A549 (cell line): ENCODE measurements around the gene RAP1GDS1. TPM values are rescaled to one million over a fixed set of nuclear protein-coding genes. Genes with fewer than 3 reads are reported as not detected.
A peak's percentile ranks its signal among the peaks of the same experiment; 100 is the strongest.

Source experiments
- ATAC-seq, 2 experiments: fragments of 200-7000 bp in 1 of 2; fragments of >200 bp in 1 of 2; cut with Nextera tagmentation in 1 of 2; cut with Tn5 transposase in 1 of 2; 3 replicates each; pipeline versions ENCODE4 v1.8.0 to v1.9.1; 2018 to 2020; ENCODE audit warnings: mild to moderate bottlenecking in 1 of 2, moderate library complexity in 1 of 2
- CTCF ChIA-PET: fragments of 300-600 bp; sonication (Branson Sonifier 250); formaldehyde crosslinking; extraction: SDS; loops from one replicate; lab custom pipeline; 2021; ENCODE audit warnings: antibody characterized with exemption, inconsistent platforms; lab: Yijun Ruan, JAX
- POLR2A ChIA-PET: fragments of 350-600 bp; formaldehyde crosslinking; extraction: SDS; loops from one replicate; lab custom pipeline; 2021; ENCODE audit warnings: antibody characterized with exemption, inconsistent platforms; lab: Yijun Ruan, JAX
- DNase-seq, 2 experiments: peaks; one replicate each; pipeline versions ENCODE4 v3.0.0 to v3.0.0-alpha.2; 2011 to 2016; ENCODE audit warnings: low read depth in 1 of 2, low spot score in 1 of 2
- FAIRE-seq: peaks from 2 replicates; lab custom pipeline; 2011; peaks lifted over from hg19 to GRCh38; lab: Jason Lieb, UNC
- H3K27ac ChIP-seq, 2 experiments: fragments of >200 bp; sonication (Bioruptor Twin); formaldehyde crosslinking; 3 replicates each; pipeline ENCODE4 v1.5.1; 2016 to 2017
- H3K4me1 ChIP-seq: fragments of >200 bp; sonication (Bioruptor Twin); formaldehyde crosslinking; 3 replicates; pipeline ENCODE4 v1.6.1; 2016
- H3K4me2 ChIP-seq: fragments of >200 bp; sonication (Bioruptor Twin); formaldehyde crosslinking; 3 replicates; pipeline ENCODE4 v1.6.1; 2016
- H3K4me3 ChIP-seq: fragments of >200 bp; sonication (Bioruptor Twin); formaldehyde crosslinking; 3 replicates; pipeline ENCODE4 v1.5.1; 2016
- H3K9me3 ChIP-seq: fragments of >200 bp; sonication (Bioruptor Twin); formaldehyde crosslinking; 3 replicates; pipeline ENCODE4 v1.6.1; 2016
- BCL3 ChIP-seq: fragments of >200 bp; sonication (Bioruptor Twin); formaldehyde crosslinking; IDR thresholded peaks from 3 replicates; pipeline ENCODE4 v1.6.1; 2016
- BHLHE40 ChIP-seq: IDR thresholded peaks from 2 replicates; pipeline ENCODE4 v1.6.1; 2012; ENCODE audit warnings: low read depth, low read length, inconsistent platforms
- CBX2 ChIP-seq: fragments of 200-600 bp; sonication (generic); IDR thresholded peaks from 2 replicates; pipeline ENCODE4 v1.6.1; 2016; ENCODE audit warnings: low read depth, mild to moderate bottlenecking, borderline replicate concordance
- CBX8 ChIP-seq: fragments of 200-600 bp; sonication (generic); IDR thresholded peaks from 2 replicates; pipeline ENCODE4 v1.6.1; 2016
- CEBPB ChIP-seq, 2 experiments: fragments of >200 bp in 1 of 2; sonication (Bioruptor Twin) in 1 of 2; formaldehyde crosslinking in 1 of 2; IDR thresholded peaks; 2 replicates each; pipeline ENCODE4 v1.6.1; 2012 to 2016
- CHD4 ChIP-seq: fragments of 200-600 bp; sonication (generic); IDR thresholded peaks from 2 replicates; pipeline ENCODE4 v1.6.1; 2016; ENCODE audit warnings: antibody characterized with exemption, mild to moderate bottlenecking, borderline replicate concordance
- CTCF ChIP-seq: fragments of >200 bp; sonication (Bioruptor Twin); formaldehyde crosslinking; IDR thresholded peaks from 3 replicates; pipeline ENCODE4 v1.5.1; 2016
- EHF ChIP-seq: fragments of 250-450 bp; sonication (Bioruptor Pico); IDR thresholded peaks from 2 replicates; pipeline ENCODE4 v1.5.0; 2020; ENCODE audit warnings: mild to moderate bottlenecking
- EHMT2 ChIP-seq: fragments of 200-600 bp; sonication (generic); IDR thresholded peaks from 2 replicates; pipeline ENCODE4 v1.6.1; 2016; ENCODE audit warnings: antibody characterized with exemption, low read depth, mild to moderate bottlenecking, moderate library complexity
- ESRRA ChIP-seq: fragments of 150-350 bp; IDR thresholded peaks from 2 replicates; pipeline ENCODE4 v1.6.1; 2014; ENCODE audit warnings: mild to moderate bottlenecking, low read length, borderline replicate concordance
- FOSB ChIP-seq: fragments of 250-450 bp; sonication (Bioruptor Pico); IDR thresholded peaks from 2 replicates; pipeline ENCODE4 v1.5.0; 2020; ENCODE audit warnings: mild to moderate bottlenecking, moderate library complexity
- FOSL2 ChIP-seq, 2 experiments: fragments of 450-650 bp in 1 of 2; fragments of >200 bp in 1 of 2; sonication (Bioruptor Twin) in 1 of 2; formaldehyde crosslinking; IDR thresholded peaks; 2 replicates each; pipeline versions ENCODE4 v1.5.0 to v1.6.1; 2016 to 2020; ENCODE audit warnings: mild to moderate bottlenecking in 1 of 2, moderate library complexity in 1 of 2
- GATA3 ChIP-seq: IDR thresholded peaks from 2 replicates; pipeline ENCODE4 v1.6.1; 2012; ENCODE audit warnings: borderline replicate concordance
- HDAC2 ChIP-seq: fragments of 200-600 bp; sonication (generic); IDR thresholded peaks from 2 replicates; pipeline ENCODE4 v1.6.1; 2016
- HEYL ChIP-seq: fragments of 250-450 bp; sonication (Bioruptor Pico); IDR thresholded peaks from 2 replicates; pipeline ENCODE4 v1.8.0; 2021; ENCODE audit warnings: mild to moderate bottlenecking, moderate library complexity
- HOXA7 ChIP-seq: fragments of 250-450 bp; sonication (Bioruptor Pico); IDR thresholded peaks from 2 replicates; pipeline ENCODE4 v1.5.0; 2020; ENCODE audit warnings: mild to moderate bottlenecking, moderate library complexity
- HOXB13 ChIP-seq: fragments of 250-450 bp; sonication (Bioruptor Pico); IDR thresholded peaks from 2 replicates; pipeline ENCODE4 v1.5.0; 2020; ENCODE audit warnings: low read depth, mild to moderate bottlenecking, moderate library complexity
- JUN ChIP-seq, 2 experiments: fragments of >200 bp; sonication (Bioruptor Twin); formaldehyde crosslinking; IDR thresholded peaks; 2 replicates in 1 of 2; 3 replicates in 1 of 2; pipeline ENCODE4 v1.6.1; 2016 to 2017
- JUNB ChIP-seq: fragments of >200 bp; sonication (Bioruptor Twin); formaldehyde crosslinking; IDR thresholded peaks from 2 replicates; pipeline ENCODE4 v1.6.1; 2016
- KDM1A ChIP-seq: fragments of 200-600 bp; sonication (generic); IDR thresholded peaks from 2 replicates; pipeline ENCODE4 v1.6.1; 2016; ENCODE audit warnings: low read depth, mild to moderate bottlenecking
- KDM5A ChIP-seq: fragments of 200-600 bp; sonication (generic); IDR thresholded peaks from 2 replicates; pipeline ENCODE4 v1.6.1; 2016; ENCODE audit warnings: antibody characterized with exemption, mild to moderate bottlenecking
- MAFK ChIP-seq: fragments of 450-650 bp; IDR thresholded peaks from 2 replicates; pipeline ENCODE4 v1.6.1; 2014; ENCODE audit not compliant: partially characterized antibody
- MYC ChIP-seq: IDR thresholded peaks from 2 replicates; pipeline ENCODE4 v1.6.1; 2012; ENCODE audit warnings: mild to moderate bottlenecking, inconsistent platforms, low read length, improper control_type of control experiment, borderline replicate concordance
- NR3C1 ChIP-seq: fragments of >200 bp; sonication (Bioruptor Twin); formaldehyde crosslinking; IDR thresholded peaks from 3 replicates; pipeline ENCODE4 v1.6.1; 2017
- POLR2AphosphoS2 ChIP-seq: conservative IDR thresholded peaks from 2 replicates; pipeline ENCODE4 v1.6.1; 2012; ENCODE audit warnings: low read length, improper control_type of control experiment, inconsistent platforms
- RAD21 ChIP-seq, 2 experiments: fragments of >200 bp in 1 of 2; sonication (Bioruptor Twin) in 1 of 2; formaldehyde crosslinking in 1 of 2; IDR thresholded peaks in 1 of 2; conservative IDR thresholded peaks in 1 of 2; 2 replicates in 1 of 2; 3 replicates in 1 of 2; pipeline ENCODE4 v1.6.1; 2012 to 2018; ENCODE audit warnings: inconsistent platforms in 1 of 2
- RCOR1 ChIP-seq: fragments of 150-350 bp; IDR thresholded peaks from 2 replicates; pipeline ENCODE4 v1.6.1; 2014; ENCODE audit warnings: antibody characterized with exemption, low read length, low read depth
- SREBF2 ChIP-seq: fragments of 450-650 bp; IDR thresholded peaks from 2 replicates; pipeline ENCODE4 v1.6.1; 2014; ENCODE audit warnings: mild to moderate bottlenecking, moderate library complexity
- TP53 ChIP-seq: fragments of 250-450 bp; sonication (Bioruptor Pico); IDR thresholded peaks from 2 replicates; pipeline ENCODE4 v1.5.0; 2021; ENCODE audit warnings: mild to moderate bottlenecking, moderate library complexity
- ZNF302 ChIP-seq: fragments of 250-450 bp; sonication (Bioruptor Pico); IDR thresholded peaks from 2 replicates; pipeline ENCODE4 v1.9.0; 2021; ENCODE audit warnings: inconsistent platforms, mild to moderate bottlenecking, moderate library complexity
- ZSCAN20 ChIP-seq: fragments of 250-450 bp; sonication (Bioruptor Pico); IDR thresholded peaks from 2 replicates; pipeline ENCODE4 v1.8.0; 2022; ENCODE audit warnings: mild to moderate bottlenecking, moderate library complexity
- WGBS: methylation state at CpG from one replicate; pipeline ENCODE4 v1.1.6; 2017; ENCODE audit errors: missing lambda C conversion rate; 5-methylcytosine and 5-hydroxymethylcytosine counted together
- polyA plus RNA-seq, 4 experiments: library from polyadenylated mRNA; depleted of rRNA in 3 of 4; stranded (reverse); fragments of >200 nt; fragmentation: RNase III in 1 of 4; extraction: RNeasy Plus Mini Kit Qiagen cat#74134 plus additional on column Dnase treatment in 1 of 4; gene quantifications; 2 replicates in 3 of 4; 3 replicates in 1 of 4; pipeline ENCODE4 v1.2.3, GENCODE V29; 2011 to 2017
- TF ChIP-seq, protein P1 (sequence below): IDR thresholded peaks from 2 replicates; pipeline ENCODE4 v1.6.1; 2012

Gene RAP1GDS1
- polyA plus RNA-seq, 2 of the 4 experiments (the other 2 are of a cell fraction) = 29.3 to 31.6 TPM

- H3K4me3 ChIP-seq = no peak overlapping the region
- peaks cover 12% of the 10 kb centered on the region; the same call in 1 of the 3 replicates for H3K9me3 ChIP-seq
- FAIRE-seq = no peak
- no peak overlapping the region for H3K27ac ChIP-seq
- no peaks in the 10 kb centered on the region for H3K4me1 ChIP-seq
- 99% methylated on average over 3 of the region's 3 CpGs for WGBS
- no peak for TF ChIP-seq RCOR1
- TF ChIP-seq CHD4 = no peak
- no peak for TF ChIP-seq GATA3
- TF ChIP-seq HOXB13 (CRISPR knock-in tag) = no peak
- no peak for TF ChIP-seq TP53 (CRISPR knock-in tag)
- TF ChIP-seq BCL3 = no peak
- TF ChIP-seq EHMT2 = no peak
- no peak for TF ChIP-seq FOSL2 (IDR thresholded peaks at IDR 0.05)
- no peak for TF ChIP-seq FOSL2 (CRISPR knock-in tag; IDR thresholded peaks at IDR 0.05)
- no peak for TF ChIP-seq KDM5A
- TF ChIP-seq JUNB = no peak
- no peak for TF ChIP-seq NR3C1
- no peak for TF ChIP-seq MYC
- TF ChIP-seq ZNF302 (CRISPR knock-in tag) = no peak
- TF ChIP-seq CBX8 = no peak
- TF ChIP-seq POLR2AphosphoS2 = no peak
- no peak for TF ChIP-seq ZSCAN20 (CRISPR knock-in tag)
- no peak for TF ChIP-seq HDAC2
- no peak for TF ChIP-seq CEBPB (IDR thresholded peaks at IDR 0.05)
- no peak for TF ChIP-seq EHF (CRISPR knock-in tag)
- ATAC-seq = no peak
- no peak overlapping the region for H3K4me2 ChIP-seq
- DNase-seq = no peak
- ChIA-PET CTCF (no interaction called here), POLR2A (no interaction called here)
Measured at GRCh38 chr4:98369322-98369721, 108.1 kb downstream of the RAP1GDS1 start.

- ChIA-PET CTCF (no interaction called here), POLR2A (no interaction called here)
- TF ChIP-seq JUN (IDR thresholded peaks at IDR 0.05) (no peak), KDM1A (no peak), NR3C1 (no peak), ESRRA (no peak), HEYL (CRISPR knock-in tag) (no peak), BHLHE40 (no peak), CBX2 (no peak), MAFK (no peak)
- DNase-seq = no peak
- Histone ChIP-seq H3K9me3 (no peaks in the 10 kb centered on the region), H3K4me2 (no peak overlapping the region), H3K27ac (no peak overlapping the region), H3K4me3 (no peak overlapping the region), H3K4me1 (no peaks in the 10 kb centered on the region)
- 97% methylated on average over 5 of the region's 5 CpGs for WGBS
- FAIRE-seq = no peak
- ATAC-seq = no peak
Measured at GRCh38 chr4:98374643-98375042, 113.5 kb downstream of the RAP1GDS1 start.

DNA sequence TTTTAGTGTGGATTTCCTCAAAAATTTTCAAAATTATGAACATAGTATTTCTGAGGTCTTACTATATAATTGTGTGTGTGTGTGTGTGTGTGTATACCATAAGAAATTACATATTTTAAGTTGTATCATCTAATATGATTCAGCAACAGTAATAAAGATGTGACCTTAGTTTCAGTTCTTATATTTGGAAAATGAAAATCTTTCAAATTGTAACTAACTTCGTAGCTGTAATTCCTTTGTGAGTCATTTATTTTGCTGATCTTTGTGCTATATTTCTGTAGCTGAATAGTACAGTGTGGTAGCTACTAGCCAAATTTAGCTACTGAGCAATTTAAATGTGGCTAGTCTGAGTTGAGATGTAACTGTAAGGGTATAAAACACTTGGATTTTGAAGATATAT is 116.4 kb downstream of the RAP1GDS1 start:
- H3K4me3 ChIP-seq = no peak overlapping the region
- CTCF ChIA-PET = no interaction called here
- H3K9me3 ChIP-seq = no peaks in the 10 kb centered on the region
- DNase-seq (no peak), ATAC-seq (no peak), FAIRE-seq (no peak)
- peaks cover 7% of the 10 kb centered on the region; the same call in 2 of the 3 replicates for H3K4me1 ChIP-seq
- POLR2A ChIA-PET = no interaction called here
- no peak overlapping the region for H3K27ac ChIP-seq
- 0 out of 3 replicates have a peak overlapping the region, but pooled peaks have one; percentile 19 for H3K4me2 ChIP-seq
- TF ChIP-seq RCOR1 = no peak
- TF ChIP-seq JUN (IDR thresholded peaks at IDR 0.05) = no peak
- no peak for TF ChIP-seq HOXB13 (CRISPR knock-in tag)
- TF ChIP-seq, protein P1, sequence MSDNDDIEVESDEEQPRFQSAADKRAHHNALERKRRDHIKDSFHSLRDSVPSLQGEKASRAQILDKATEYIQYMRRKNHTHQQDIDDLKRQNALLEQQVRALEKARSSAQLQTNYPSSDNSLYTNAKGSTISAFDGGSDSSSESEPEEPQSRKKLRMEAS = no peak
- TF ChIP-seq HDAC2 = no peak
- TF ChIP-seq GATA3 = no peak
- TF ChIP-seq SREBF2 = no peak
- no peak for TF ChIP-seq CTCF
- TF ChIP-seq HOXA7 (CRISPR knock-in tag) = no peak
- no peak for TF ChIP-seq MAFK
- TF ChIP-seq ESRRA = no peak
- no peak for TF ChIP-seq CBX2
- TF ChIP-seq BCL3 = no peak
- no peak for TF ChIP-seq RAD21 (conservative IDR thresholded peaks at IDR 0.05 in 1 of 2, IDR thresholded peaks at IDR 0.05 in 1 of 2)
- TF ChIP-seq FOSB (CRISPR knock-in tag) = no peak
- TF ChIP-seq KDM1A = no peak
- 29% methylated on average over 1 of the region's 1 CpG for WGBS
